H9 (cell line): Measurements from ENCODE around the gene CASD1. TPM values are rescaled to one million over a fixed set of nuclear protein-coding genes. Genes with fewer than 3 reads are reported as not detected.

Experiments
- DNase-seq: peaks from one replicate; pipeline ENCODE4 v3.0.0-alpha.2; 2017
- H2AFZ ChIP-seq: one replicate; pipeline ENCODE4 v1.6.1; 2013; ENCODE audit warnings: mild to moderate bottlenecking, low read length, control low read depth, moderate library complexity
- H2AK5ac ChIP-seq: 2 replicates; pipeline ENCODE4 v1.6.1; 2013; ENCODE audit warnings: low read length, control low read depth, mixed read lengths; ENCODE audit not compliant: insufficient read length
- H2BK120ac ChIP-seq: one replicate; pipeline ENCODE4 v1.6.1; 2013; ENCODE audit warnings: low read depth, mild to moderate bottlenecking, low read length, control low read depth, inconsistent platforms; ENCODE audit not compliant: poor library complexity, severe bottlenecking
- H2BK12ac ChIP-seq: 2 replicates; pipeline ENCODE4 v1.6.1; 2013; ENCODE audit warnings: low read length, control low read depth, mixed read lengths, low read depth; ENCODE audit not compliant: insufficient read length
- H2BK15ac ChIP-seq: 2 replicates; pipeline ENCODE4 v1.6.1; 2013; ENCODE audit warnings: low read depth, low read length, control low read depth
- H2BK20ac ChIP-seq: one replicate; pipeline ENCODE4 v1.6.1; 2013; ENCODE audit warnings: low read depth, mild to moderate bottlenecking, low read length, control low read depth, inconsistent platforms; ENCODE audit not compliant: poor library complexity, severe bottlenecking
- H2BK5ac ChIP-seq: 2 replicates; pipeline ENCODE4 v1.6.1; 2013; ENCODE audit warnings: low read length, control low read depth, mixed read lengths; ENCODE audit not compliant: insufficient read length
- H3K14ac ChIP-seq: 2 replicates; pipeline ENCODE4 v1.6.1; 2013; ENCODE audit warnings: low read length, control low read depth; ENCODE audit not compliant: insufficient read depth
- H3K18ac ChIP-seq: 2 replicates; pipeline ENCODE4 v1.6.1; 2013; ENCODE audit warnings: low read depth, mild to moderate bottlenecking, mixed read lengths, low read length, control low read depth; ENCODE audit not compliant: insufficient read length
- H3K23ac ChIP-seq: 2 replicates; pipeline ENCODE4 v1.6.1; 2013; ENCODE audit warnings: low read length, control low read depth, mixed read lengths, low read depth; ENCODE audit not compliant: insufficient read length
- H3K23me2 ChIP-seq: 2 replicates; pipeline ENCODE4 v1.6.1; 2013; ENCODE audit warnings: low read depth, mild to moderate bottlenecking, mixed read lengths, low read length, control low read depth; ENCODE audit not compliant: insufficient read length, poor library complexity, severe bottlenecking
- H3K27ac ChIP-seq: 2 replicates; pipeline ENCODE4 v1.5.1; 2013; ENCODE audit warnings: low read length, control low read depth, mixed read lengths, low read depth; ENCODE audit not compliant: insufficient read length
- H3K27me3 ChIP-seq: 2 replicates; pipeline ENCODE4 v1.6.1; 2013; ENCODE audit warnings: low read length, control low read depth, inconsistent platforms; ENCODE audit not compliant: insufficient read depth
- H3K4ac ChIP-seq: 2 replicates; pipeline ENCODE4 v1.6.1; 2013; ENCODE audit warnings: low read depth, mild to moderate bottlenecking, control low read depth, inconsistent platforms, low read length, moderate library complexity
- H3K4me1 ChIP-seq: 2 replicates; pipeline ENCODE4 v1.6.1; 2013; ENCODE audit warnings: low read length, control low read depth, inconsistent platforms; ENCODE audit not compliant: insufficient read depth
- H3K4me2 ChIP-seq: 2 replicates; pipeline ENCODE4 v1.6.1; 2013; ENCODE audit warnings: low read length, control low read depth, mixed read lengths; ENCODE audit not compliant: insufficient read length, insufficient read depth
- H3K56ac ChIP-seq: 2 replicates; pipeline ENCODE4 v1.6.1; 2013; ENCODE audit warnings: low read depth, mild to moderate bottlenecking, mixed read lengths, low read length, control low read depth; ENCODE audit not compliant: insufficient read length
- H3K79me1 ChIP-seq: 2 replicates; pipeline ENCODE4 v1.6.1; 2013; ENCODE audit warnings: low read depth, mild to moderate bottlenecking, moderate library complexity, low read length, control low read depth, inconsistent platforms; ENCODE audit not compliant: insufficient read depth, poor library complexity, severe bottlenecking
- H3K79me2 ChIP-seq: 2 replicates; pipeline ENCODE4 v1.6.1; 2013; ENCODE audit warnings: low read length, control low read depth, inconsistent platforms; ENCODE audit not compliant: insufficient read depth
- H3K9ac ChIP-seq: 2 replicates; pipeline ENCODE4 v1.6.1; 2013; ENCODE audit warnings: low read length, control low read depth, mixed read lengths; ENCODE audit not compliant: insufficient read length; ENCODE audit errors: extremely low read depth
- H3K9me3 ChIP-seq: one replicate; pipeline ENCODE4 v1.6.1; 2013; ENCODE audit warnings: low read depth, low read length, inconsistent platforms; ENCODE audit not compliant: control insufficient read depth
- H3T11ph ChIP-seq: one replicate; pipeline ENCODE4 v1.6.1; 2013; ENCODE audit warnings: mild to moderate bottlenecking, low read length, control low read depth, inconsistent platforms
- H4K20me1 ChIP-seq: one replicate; pipeline ENCODE4 v1.6.1; 2013; ENCODE audit not compliant: control insufficient read depth, insufficient read length, insufficient read depth
- H4K5ac ChIP-seq: 2 replicates; pipeline ENCODE4 v1.6.1; 2013; ENCODE audit warnings: low read depth, mild to moderate bottlenecking, mixed read lengths, low read length, control low read depth; ENCODE audit not compliant: insufficient read length
- H4K8ac ChIP-seq: replicated peaks from 2 replicates; pipeline ENCODE4 v1.6.1; 2013; ENCODE audit warnings: low read length, control low read depth, mixed read lengths, low read depth; ENCODE audit not compliant: insufficient read length
- H4K91ac ChIP-seq: 2 replicates; pipeline ENCODE4 v1.6.1; 2013; ENCODE audit warnings: low read depth, mild to moderate bottlenecking, moderate library complexity, mixed read lengths, low read length, control low read depth; ENCODE audit not compliant: insufficient read length
- H3K27ac Mint-ChIP-seq, 3 experiments: 2 replicates in 2 of 3; 3 replicates in 1 of 3; pipeline ENCODE4 v1.8.0; 2020 to 2021; ENCODE audit warnings: mixed read lengths in 3 of 3, mild to moderate bottlenecking in 1 of 3, moderate library complexity in 1 of 3
- H3K27me3 Mint-ChIP-seq: 2 replicates; pipeline ENCODE4 v1.8.0; 2021; ENCODE audit warnings: low read depth, mild to moderate bottlenecking, moderate library complexity, mixed read lengths
- H3K36me3 Mint-ChIP-seq, 3 experiments: 2 replicates in 2 of 3; 3 replicates in 1 of 3; pipeline ENCODE4 v1.8.0; 2020 to 2021; ENCODE audit warnings: low read depth in 3 of 3, mixed read lengths in 3 of 3; ENCODE audit not compliant: insufficient read depth in 1 of 3
- H3K4me1 Mint-ChIP-seq, 2 experiments: 2 replicates each; pipeline ENCODE4 v1.8.0; 2020; ENCODE audit warnings: mixed read lengths in 2 of 2
- H3K4me3 Mint-ChIP-seq, 2 experiments: 2 replicates in 1 of 2; 3 replicates in 1 of 2; pipeline ENCODE4 v1.8.0; 2020 to 2021; ENCODE audit warnings: mild to moderate bottlenecking in 2 of 2, mixed read lengths in 2 of 2, moderate library complexity in 1 of 2
- H3K9me3 Mint-ChIP-seq, 2 experiments: 2 replicates in 1 of 2; 3 replicates in 1 of 2; pipeline ENCODE4 v1.8.0; 2020; ENCODE audit warnings: mild to moderate bottlenecking in 2 of 2, mixed read lengths in 2 of 2, moderate library complexity in 1 of 2
- WGBS: extraction: QIAGEN DNeasy Blood & Tissue Kit; methylation state at CpG from one replicate; pipeline ENCODE4 v1.1.7; 2013; ENCODE audit warnings: missing lambda C conversion rate, low lambda C conversion rate, mixed read lengths; ENCODE audit not compliant: insufficient read length; ENCODE audit errors: extremely low coverage; 5-methylcytosine and 5-hydroxymethylcytosine counted together
- total RNA-seq: library from RNA; stranded (reverse); gene quantifications from 2 replicates; pipeline ENCODE4 v1.2.1, GENCODE V29; 2021
- TF ChIP-seq, protein P1 (sequence below): fragments of 200-600 bp; sonication (generic); conservative IDR thresholded peaks from 3 replicates; pipeline ENCODE4 v1.8.0; 2021; ENCODE audit warnings: antibody characterized with exemption, mild to moderate bottlenecking

CASD1 gene
- total RNA-seq, 1 experiment from 2014 or later = 21.6 TPM

DNA sequence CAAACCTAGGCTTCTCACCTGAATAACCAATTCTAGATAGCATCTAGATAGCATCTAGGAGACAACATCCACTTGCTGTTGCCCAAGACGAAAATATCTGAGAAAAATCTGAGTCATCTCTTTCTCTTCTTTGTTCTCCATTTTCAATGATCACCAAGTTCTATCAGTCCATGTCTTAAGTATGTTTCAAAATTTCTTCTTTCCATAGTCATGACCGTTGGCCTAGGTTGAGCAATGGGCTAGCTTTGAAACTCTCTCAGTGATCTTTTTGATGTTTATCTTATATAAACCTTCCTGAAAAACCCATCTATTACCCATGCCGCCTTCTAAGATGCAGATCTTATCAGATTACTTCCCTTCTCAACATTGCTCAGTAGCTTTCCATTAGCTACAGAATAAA, 23.4 kb upstream of the CASD1 start:
- Histone ChIP-seq H2BK12ac (no peak overlapping the region), H4K5ac (no peak overlapping the region), H2BK120ac (no peak overlapping the region), H3K9me3 (no peaks in the 10 kb centered on the region), H3K4me2 (no peak overlapping the region), H3T11ph (no peak overlapping the region), H3K79me2 (no peaks in the 10 kb centered on the region), H4K91ac (no peak overlapping the region), H3K4me1 (no peaks in the 10 kb centered on the region), H2BK20ac (no peak overlapping the region), H3K56ac (no peak overlapping the region), H3K27ac (no peak overlapping the region), H3K14ac (no peak overlapping the region), H3K23ac (no peak overlapping the region), H2AK5ac (no peak overlapping the region), H3K18ac (no peak overlapping the region), H3K4ac (no peak overlapping the region), H2AFZ (no peak overlapping the region), H2BK15ac (no peak overlapping the region), H4K20me1 (no peaks in the 10 kb centered on the region), H4K8ac (no peak overlapping the region), H3K79me1 (no peaks in the 10 kb centered on the region), H3K27me3 (no peaks in the 10 kb centered on the region), H3K23me2 (no peaks in the 10 kb centered on the region), H3K9ac (no peak overlapping the region), H2BK5ac (no peak overlapping the region)
- H3K27me3 Mint-ChIP-seq = no peaks in the 10 kb centered on the region
- H3K27ac Mint-ChIP-seq = no peak overlapping the region
- H3K4me3 Mint-ChIP-seq = no peak overlapping the region
- DNase-seq = no peak
- no CpG with 5 or more reads among the region's 3 CpGs for WGBS
- H3K36me3 Mint-ChIP-seq = no peaks in the 10 kb centered on the region
- TF ChIP-seq, protein P1, sequence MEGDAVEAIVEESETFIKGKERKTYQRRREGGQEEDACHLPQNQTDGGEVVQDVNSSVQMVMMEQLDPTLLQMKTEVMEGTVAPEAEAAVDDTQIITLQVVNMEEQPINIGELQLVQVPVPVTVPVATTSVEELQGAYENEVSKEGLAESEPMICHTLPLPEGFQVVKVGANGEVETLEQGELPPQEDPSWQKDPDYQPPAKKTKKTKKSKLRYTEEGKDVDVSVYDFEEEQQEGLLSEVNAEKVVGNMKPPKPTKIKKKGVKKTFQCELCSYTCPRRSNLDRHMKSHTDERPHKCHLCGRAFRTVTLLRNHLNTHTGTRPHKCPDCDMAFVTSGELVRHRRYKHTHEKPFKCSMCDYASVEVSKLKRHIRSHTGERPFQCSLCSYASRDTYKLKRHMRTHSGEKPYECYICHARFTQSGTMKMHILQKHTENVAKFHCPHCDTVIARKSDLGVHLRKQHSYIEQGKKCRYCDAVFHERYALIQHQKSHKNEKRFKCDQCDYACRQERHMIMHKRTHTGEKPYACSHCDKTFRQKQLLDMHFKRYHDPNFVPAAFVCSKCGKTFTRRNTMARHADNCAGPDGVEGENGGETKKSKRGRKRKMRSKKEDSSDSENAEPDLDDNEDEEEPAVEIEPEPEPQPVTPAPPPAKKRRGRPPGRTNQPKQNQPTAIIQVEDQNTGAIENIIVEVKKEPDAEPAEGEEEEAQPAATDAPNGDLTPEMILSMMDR = no peak
- H3K9me3 Mint-ChIP-seq = peaks cover 0 to 4% of the 10 kb centered on the region in 2 experiments; a peak in 1 of 5 replicates
- H3K4me1 Mint-ChIP-seq = no peaks in the 10 kb centered on the region
